SK-N-MC (cell line): ENCODE measurements around the gene MXRA7.

ENCODE experiments used
- DNase-seq: peaks from one replicate; pipeline ENCODE4 v3.0.0-alpha.2; 2011; ENCODE audit warnings: low read depth, low spot score
- H3K27ac ChIP-seq: fragments of 200-600 bp; sonication (generic); 2 replicates; pipeline ENCODE4 v1.5.1; 2016; ENCODE audit warnings: mixed run types
- H3K36me3 ChIP-seq: fragments of 200-600 bp; sonication (generic); 2 replicates; pipeline ENCODE4 v1.6.1; 2017; ENCODE audit warnings: antibody characterized with exemption, low read length, mixed read lengths; ENCODE audit not compliant: insufficient read depth
- H3K4me3 ChIP-seq: fragments of 200-600 bp; sonication (generic); 2 replicates; pipeline ENCODE4 v1.5.1; 2016
- H3K9ac ChIP-seq: fragments of 200-600 bp; sonication (generic); 2 replicates; pipeline ENCODE4 v1.8.0; 2017; ENCODE audit warnings: mixed run types, mixed read lengths; ENCODE audit not compliant: insufficient read length
- H3K9me3 ChIP-seq: fragments of 200-600 bp; sonication (generic); 2 replicates; pipeline ENCODE4 v1.6.1; 2017; ENCODE audit warnings: low read depth, mild to moderate bottlenecking, antibody characterized with exemption, low read length, moderate library complexity, mixed read lengths
- EZH2 ChIP-seq: fragments of 200-600 bp; sonication (generic); IDR thresholded peaks from one replicate; pipeline ENCODE4 v1.6.1; 2017; ENCODE audit warnings: antibody characterized with exemption
- FOXP2 ChIP-seq: optimal IDR thresholded peaks from 2 replicates; pipeline ENCODE3; 2011; ENCODE audit warnings: mild to moderate bottlenecking, moderate library complexity; ENCODE audit not compliant: insufficient read depth; ENCODE audit errors: extremely low read length, control extremely low read depth
- POLR2AphosphoS5 ChIP-seq: IDR thresholded peaks from 2 replicates; pipeline ENCODE4 v1.6.1; 2012; ENCODE audit warnings: mild to moderate bottlenecking, low read depth, low read length, borderline replicate concordance

MXRA7 gene, protein sequence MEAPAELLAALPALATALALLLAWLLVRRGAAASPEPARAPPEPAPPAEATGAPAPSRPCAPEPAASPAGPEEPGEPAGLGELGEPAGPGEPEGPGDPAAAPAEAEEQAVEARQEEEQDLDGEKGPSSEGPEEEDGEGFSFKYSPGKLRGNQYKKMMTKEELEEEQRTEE

DNA sequence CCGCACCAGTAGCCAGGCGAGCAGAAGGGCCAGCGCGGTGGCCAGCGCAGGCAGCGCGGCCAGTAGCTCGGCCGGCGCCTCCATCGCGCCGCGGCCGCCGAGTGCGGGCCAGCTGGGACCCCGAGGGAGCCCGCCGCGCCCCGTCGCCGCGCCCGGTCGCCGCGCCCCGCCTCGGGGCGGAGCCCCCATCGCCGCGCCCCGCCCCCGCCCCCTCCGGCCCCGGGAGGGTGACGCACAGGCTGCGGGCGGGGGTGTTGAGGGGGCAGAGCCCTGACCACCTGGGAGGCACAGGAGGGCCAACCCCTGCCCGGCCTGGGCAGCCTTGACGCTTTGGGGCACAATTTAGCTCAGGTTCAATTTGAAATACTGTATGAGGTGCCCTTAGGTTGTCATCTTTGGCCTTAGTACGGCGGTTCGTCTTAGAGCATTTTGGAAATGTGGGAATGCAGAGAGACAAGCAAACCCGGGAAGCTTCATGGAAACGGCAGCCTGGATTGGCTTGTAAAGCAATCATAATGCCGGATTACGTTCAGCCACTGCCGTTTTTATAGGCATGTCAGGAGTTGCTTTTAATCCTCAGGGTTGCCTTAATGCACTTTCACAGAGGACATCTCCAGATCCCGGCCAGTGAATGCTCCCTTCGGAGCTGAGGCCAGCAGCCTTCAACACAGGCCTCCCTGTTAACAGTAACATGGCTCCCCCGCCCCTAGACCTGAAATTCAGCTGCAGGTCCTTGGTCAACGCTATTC is at the start of gene MXRA7:
Gene MXRA7 (minus strand): TSS at position 103 of the 749 bp plus-strand sequence. CDS start 19 bp downstream, at position 84.
- Histone ChIP-seq H3K9me3 (no peaks in the 10 kb centered on the region), H3K27ac (peak within 1 kb of the TSS; percentile 52), H3K4me3 (peak within 1 kb of the TSS; percentile 87), H3K36me3 (peaks cover 14% of the 10 kb centered on the region), H3K9ac (peak within 1 kb of the TSS; percentile 71)
- TF ChIP-seq FOXP2 (no peak), EZH2 (no peak), POLR2AphosphoS5 (0 out of 2 replicates have a peak, but pooled peaks have one; percentile 22)
- no peak for DNase-seq

GRCh38 chr17:76758570-76758969 is 47.8 kb upstream of the MXRA7 start:
- no peak for DNase-seq
- Histone ChIP-seq H3K9ac (no peak overlapping the region), H3K4me3 (no peak overlapping the region), H3K36me3 (peaks cover 13% of the 10 kb centered on the region; the same call in 1 of the 2 replicates), H3K9me3 (no peaks in the 10 kb centered on the region), H3K27ac (no peak overlapping the region)
- TF ChIP-seq EZH2 (no peak), FOXP2 (no peak), POLR2AphosphoS5 (no peak)

DNA sequence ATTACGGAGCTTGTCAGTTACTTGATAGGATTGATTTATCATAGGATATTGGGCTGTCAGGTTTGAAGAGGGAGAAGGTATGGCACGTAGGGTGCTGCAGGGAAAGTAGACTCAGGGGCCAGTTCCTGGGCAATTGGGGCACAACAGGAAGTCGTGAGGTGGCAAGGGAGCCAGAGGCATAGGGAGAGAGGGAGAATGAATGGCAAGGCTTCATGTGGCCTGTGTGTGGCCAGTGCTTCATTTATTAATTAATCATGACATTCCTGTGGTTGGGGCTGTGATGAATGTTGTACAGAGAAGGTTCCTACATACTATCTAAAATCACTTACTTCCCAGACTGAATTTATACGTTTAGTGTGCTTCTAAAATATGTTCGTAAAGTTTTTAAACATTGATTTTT is 46.5 kb upstream of the MXRA7 start:
- H3K4me3 ChIP-seq, result no peak overlapping the region
- H3K9me3 ChIP-seq, result no peaks in the 10 kb centered on the region
- H3K36me3 ChIP-seq, result peaks cover 13% of the 10 kb centered on the region; the same call in 1 of the 2 replicates
- H3K9ac ChIP-seq, result no peak overlapping the region
- DNase-seq, result no peak
- TF ChIP-seq POLR2AphosphoS5 (no peak), FOXP2 (no peak)
- H3K27ac ChIP-seq, result no peak overlapping the region

- TF ChIP-seq POLR2AphosphoS5, result no peak
- TF ChIP-seq EZH2, result no peak
- no peak for TF ChIP-seq FOXP2
- Histone ChIP-seq H3K36me3 (peaks cover 13% of the 10 kb centered on the region; the same call in 1 of the 2 replicates), H3K27ac (no peak overlapping the region), H3K9ac (no peak overlapping the region), H3K4me3 (no peak overlapping the region), H3K9me3 (no peaks in the 10 kb centered on the region)
- no peak for DNase-seq
Observed at GRCh38 chr17:76755285-76755684, 44.5 kb upstream of the MXRA7 start.

DNA sequence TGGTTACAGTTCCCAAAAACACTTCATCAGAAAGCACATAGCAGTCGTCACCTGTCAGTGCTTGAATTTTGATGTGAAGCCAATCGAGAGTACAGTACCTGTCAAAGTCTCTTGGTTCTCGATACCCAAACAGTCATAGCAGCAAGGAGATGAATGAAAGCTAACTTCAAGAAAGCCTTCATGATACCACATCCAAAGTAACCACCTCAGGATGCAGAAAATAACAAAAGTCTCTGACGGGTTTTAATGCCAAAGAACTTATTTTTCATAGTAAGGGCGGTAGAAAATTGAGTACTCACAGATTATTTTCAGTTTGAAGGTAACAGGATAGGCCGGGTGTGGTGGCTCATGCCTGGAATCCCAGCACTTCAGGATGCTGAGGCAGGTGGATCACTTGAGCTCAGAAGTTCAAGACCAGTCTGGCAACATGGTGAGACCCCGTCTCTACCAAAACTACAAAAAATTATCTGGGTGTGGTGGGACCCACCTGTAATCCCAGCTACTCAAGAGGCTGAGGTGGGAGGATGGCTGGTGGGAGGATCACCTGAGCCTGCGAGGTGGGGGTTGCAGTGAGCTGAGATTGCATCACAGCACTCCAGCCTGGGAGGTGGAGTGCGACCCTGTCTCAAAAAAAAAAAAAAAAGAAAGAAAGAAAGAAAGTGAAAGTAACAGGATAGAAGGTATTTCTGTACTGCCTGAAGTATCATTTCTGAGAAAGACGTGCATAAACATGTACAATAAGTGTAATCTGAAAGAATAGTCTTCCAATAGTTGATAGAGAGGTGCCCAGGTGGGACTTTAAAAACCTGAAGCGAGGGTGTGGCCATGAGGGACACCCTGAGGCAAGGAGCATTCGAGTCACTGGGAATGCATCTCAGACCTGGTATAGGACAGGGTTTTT is 42.5 kb upstream of the MXRA7 start:
- H3K9me3 ChIP-seq, result no peaks in the 10 kb centered on the region
- peaks cover 13% of the 10 kb centered on the region; the same call in 1 of the 2 replicates for H3K36me3 ChIP-seq
- no peak overlapping the region for H3K27ac ChIP-seq
- TF ChIP-seq FOXP2 (no peak), POLR2AphosphoS5 (no peak), EZH2 (no peak)
- no peak overlapping the region for H3K4me3 ChIP-seq
- no peak overlapping the region for H3K9ac ChIP-seq
- no peak for DNase-seq

DNA sequence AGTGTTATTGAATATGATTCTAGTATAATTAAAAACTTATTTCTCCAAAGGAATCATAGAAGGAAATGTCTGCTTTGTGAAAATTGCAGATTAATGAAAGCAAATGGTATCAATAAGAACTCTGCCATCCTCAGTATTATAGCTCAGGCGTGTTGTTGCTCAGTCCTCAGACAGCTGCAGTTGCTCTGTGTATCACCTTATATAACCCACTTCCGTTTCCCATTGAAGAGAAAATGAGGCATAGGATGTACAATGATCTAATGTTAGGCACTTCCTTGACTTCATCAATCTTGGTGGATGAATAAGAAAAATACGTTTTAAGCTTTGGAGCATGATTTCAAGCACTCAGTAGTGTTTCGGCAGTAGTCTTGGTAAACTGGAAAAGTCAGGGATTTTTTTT is 41.2 kb upstream of the MXRA7 start:
- no peak for DNase-seq
- H3K27ac ChIP-seq, result no peak overlapping the region

DNA sequence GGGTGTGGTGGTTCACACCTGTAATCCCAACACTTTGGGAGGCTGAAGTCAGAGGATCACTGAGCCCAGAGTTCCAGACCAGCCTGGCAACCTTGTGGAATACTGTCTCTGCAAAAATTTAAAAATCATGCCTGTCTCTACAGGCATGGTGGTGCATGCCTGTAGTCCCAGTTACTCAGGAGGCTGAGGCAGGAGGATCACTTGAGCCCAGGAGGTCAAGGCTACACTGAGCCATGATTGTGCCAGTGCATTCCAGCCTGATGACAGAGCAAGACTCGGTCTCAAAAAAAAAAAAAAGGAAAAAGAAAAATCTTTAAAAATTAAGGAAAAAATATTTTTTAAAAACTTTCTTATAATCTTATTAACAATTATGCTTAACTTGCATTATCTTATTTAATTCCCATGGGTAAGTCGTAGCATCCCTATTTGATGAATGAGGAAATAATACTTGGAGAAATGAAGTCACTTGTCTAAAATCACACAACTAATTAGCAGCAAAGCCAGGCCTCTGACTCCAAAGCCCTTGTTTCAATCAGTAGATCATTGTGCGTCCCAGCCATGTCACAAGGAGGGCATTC is 40.7 kb upstream of the MXRA7 start:
- Histone ChIP-seq H3K27ac (no peak overlapping the region), H3K36me3 (peaks cover 7% of the 10 kb centered on the region), H3K9ac (no peak overlapping the region), H3K4me3 (no peak overlapping the region), H3K9me3 (no peaks in the 10 kb centered on the region)
- TF ChIP-seq EZH2 (no peak), POLR2AphosphoS5 (no peak), FOXP2 (no peak)
- DNase-seq, result no peak

More for the DNA sequence above, 41.2 kb upstream of the MXRA7 start:
- TF ChIP-seq EZH2 (no peak), FOXP2 (no peak), POLR2AphosphoS5 (no peak)
- Histone ChIP-seq H3K4me3 (no peak overlapping the region), H3K9ac (no peak overlapping the region), H3K36me3 (peaks cover 9% of the 10 kb centered on the region; the same call in 1 of the 2 replicates), H3K9me3 (no peaks in the 10 kb centered on the region)
